ENCODE data around the gene C1orf146. TPM values are rescaled to one million over a fixed set of nuclear protein-coding genes. Genes with fewer than 3 reads are reported as not detected.

The C1orf146 gene
- total RNA-seq (ENCODE audit: low replicate concordance), result not detected in 2 replicates

GRCh38 chr1:92217721-92218120 lies at the start of gene C1orf146:
Gene C1orf146 (plus strand): TSS chr1:92217915. CDS start chr1:92231421, 13,506 bp downstream.

Other genes with a start within 250 kb of the C1orf146 start
- 0.12 TPM in 1 of 2 replicates, not detected in the other for gene EPHX4, start 187.9 kb upstream of the C1orf146 start, total RNA-seq (ENCODE audit: low replicate concordance)
- gene SETSIP, start 142.5 kb upstream of the C1orf146 start, total RNA-seq (ENCODE audit: low replicate concordance), result not detected in 2 replicates
- gene BTBD8, start 137.6 kb upstream of the C1orf146 start, total RNA-seq (ENCODE audit: low replicate concordance), result 2.1 and 5.1 TPM in 2 replicates
- 2.7 and 6.2 TPM in 2 replicates for gene GLMN, start 81.1 kb downstream of the C1orf146 start, total RNA-seq (ENCODE audit: low replicate concordance)
- gene RPAP2, start 81.1 kb downstream of the C1orf146 start, total RNA-seq (ENCODE audit: low replicate concordance), result 7.3 and 7.4 TPM in 2 replicates